ENCODE results near the gene RAPSN.

- no peak for TF ChIP-seq CTCF (IDR thresholded peaks at IDR 0.05)
- no peak for TF ChIP-seq POLR2A (IDR thresholded peaks at IDR 0.05)
- TF ChIP-seq EP300 (IDR thresholded peaks at IDR 0.05; ENCODE audit: low read depth): no peak
Measured at GRCh38 chr11:47451990-47452389, 3.1 kb upstream of the RAPSN start.

Measured in transverse colon (tissue), 3 donors.